Smooth muscle cell (in vitro differentiated cells): ENCODE data around the gene AGER. TPM values are rescaled to one million over a fixed set of nuclear protein-coding genes. Genes with fewer than 3 reads are reported as not detected.

ENCODE experiments used
- DNase-seq: peaks from one replicate; lab custom pipeline; 2025; ENCODE audit not compliant: unreplicated experiment; lab: John Stamatoyannopoulos, UW
- H2AFZ ChIP-seq: fragments of 200-600 bp; sonication (generic); 2 replicates; pipeline ENCODE4 v1.6.0; 2016; ENCODE audit warnings: antibody characterized with exemption, low read depth, mild to moderate bottlenecking
- H3F3A ChIP-seq: fragments of 200-600 bp; sonication (generic); 2 replicates; pipeline ENCODE4 v1.6.0; 2017; ENCODE audit warnings: antibody characterized with exemption, low read depth
- H3K27ac ChIP-seq: fragments of 200-600 bp; sonication (generic); 2 replicates; pipeline ENCODE4 v1.5.1; 2016; ENCODE audit warnings: low read depth, mild to moderate bottlenecking
- H3K27me3 ChIP-seq: fragments of 200-600 bp; sonication (generic); 2 replicates; pipeline ENCODE4 v1.6.1; 2016; ENCODE audit warnings: low read depth, mild to moderate bottlenecking
- H3K36me3 ChIP-seq: fragments of 200-600 bp; sonication (generic); 2 replicates; pipeline ENCODE4 v1.5.1; 2016; ENCODE audit warnings: low read depth
- H3K4me1 ChIP-seq: fragments of 200-600 bp; sonication (generic); 2 replicates; pipeline ENCODE4 v1.5.1; 2016; ENCODE audit warnings: low read depth
- H3K4me2 ChIP-seq: fragments of 200-600 bp; sonication (generic); 2 replicates; pipeline ENCODE4 v1.6.0; 2016; ENCODE audit warnings: mild to moderate bottlenecking
- H3K4me3 ChIP-seq: fragments of 200-600 bp; sonication (generic); 2 replicates; pipeline ENCODE4 v1.5.1; 2016; ENCODE audit warnings: mild to moderate bottlenecking
- H3K79me2 ChIP-seq: fragments of 200-600 bp; sonication (generic); 2 replicates; pipeline ENCODE4 v1.6.0; 2016; ENCODE audit warnings: low read depth, mild to moderate bottlenecking
- H3K9ac ChIP-seq: fragments of 200-600 bp; sonication (generic); 2 replicates; pipeline ENCODE4 v1.6.0; 2016; ENCODE audit warnings: low read depth
- H3K9me3 ChIP-seq: fragments of 200-600 bp; sonication (generic); replicated peaks from 2 replicates; pipeline ENCODE4 v1.5.1; 2016; ENCODE audit warnings: low read depth
- H4K20me1 ChIP-seq: fragments of 200-600 bp; sonication (generic); 2 replicates; pipeline ENCODE4 v1.6.0; 2016; ENCODE audit warnings: low read depth
- CTCF ChIP-seq: fragments of 200-600 bp; sonication (generic); IDR thresholded peaks from 2 replicates; pipeline ENCODE4 v1.5.1; 2017; ENCODE audit warnings: borderline replicate concordance, mild to moderate bottlenecking, antibody characterized with exemption; ENCODE audit not compliant: insufficient read depth, poor library complexity, severe bottlenecking
- WGBS: methylation state at CpG from one replicate; pipeline ENCODE4 v1.1.7; 2016; ENCODE audit warnings: low lambda C conversion rate; 5-methylcytosine and 5-hydroxymethylcytosine counted together
- polyA plus RNA-seq: library from polyadenylated mRNA; unstranded; fragments of >200 nt; fragmentation: Nextera tagmentation; extraction: Ambion mirVana; gene quantifications from 2 replicates; pipeline ENCODE4 v1.2.1, GENCODE V29; 2016
- total RNA-seq: library from RNA; depleted of rRNA; stranded (reverse); fragments of >200 nt; gene quantifications from 2 replicates; pipeline ENCODE4 v1.2.3, GENCODE V29; 2014

AGER gene
- total and polyA plus RNA-seq, 2 experiments from 2014 or later: 2.5 to 2.6 TPM

DNA sequence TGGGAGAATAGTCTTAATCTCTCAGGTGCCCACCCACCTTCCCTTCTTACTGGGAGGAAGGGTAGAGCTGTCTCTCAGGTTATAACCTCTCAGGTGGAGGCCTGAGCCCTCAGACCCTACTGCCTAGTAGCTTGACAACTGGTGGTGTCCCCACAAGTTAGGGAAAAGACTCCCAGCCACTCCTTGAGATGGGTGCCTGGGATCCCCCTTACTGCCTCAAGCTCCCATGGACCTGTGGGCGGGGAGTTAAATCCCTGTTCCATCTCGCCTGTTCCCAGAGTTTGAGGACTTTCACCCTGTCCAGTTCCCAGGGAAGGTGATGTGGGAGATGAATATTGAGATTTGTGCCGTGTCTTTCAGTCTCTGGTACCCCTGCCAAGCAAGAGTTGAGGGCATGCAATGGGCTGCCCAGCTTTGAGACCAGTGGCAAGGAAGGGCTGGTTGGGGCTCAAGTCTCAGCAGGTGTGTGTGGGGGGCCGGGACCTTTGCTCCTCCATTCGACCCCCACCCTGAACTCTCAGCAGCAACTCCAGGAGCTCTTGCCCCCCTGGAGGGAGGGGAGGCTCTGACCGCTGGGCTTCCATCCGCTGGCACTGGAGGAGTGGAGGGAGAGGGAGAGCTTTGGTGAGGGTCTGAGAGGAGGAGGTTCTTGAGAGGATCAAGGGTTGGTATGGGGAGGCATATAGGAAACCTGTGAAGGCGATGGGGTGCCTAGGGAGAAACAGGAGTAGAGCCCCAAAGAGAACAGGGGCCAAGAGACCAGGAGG, 7.0 kb upstream of the AGER start:
- Histone ChIP-seq H3K4me2 (peak overlapping the region; percentile 96), H4K20me1 (no peaks in the 10 kb centered on the region), H3K9me3 (no peaks in the 10 kb centered on the region), H3K27ac (peak overlapping the region; percentile 96), H3K27me3 (no peaks in the 10 kb centered on the region), H3K9ac (peak overlapping the region; percentile 92), H3K4me3 (peak overlapping the region; percentile 86), H2AFZ (no peak overlapping the region), H3K4me1 (peaks cover 40% of the 10 kb centered on the region), H3K79me2 (peaks cover 17% of the 10 kb centered on the region), H3F3A (peaks cover 37% of the 10 kb centered on the region), H3K36me3 (no peaks in the 10 kb centered on the region)
- 90% methylated on average over 8 of the region's 8 CpGs for WGBS
- no peak for TF ChIP-seq CTCF
- DNase-seq: no peak

DNA sequence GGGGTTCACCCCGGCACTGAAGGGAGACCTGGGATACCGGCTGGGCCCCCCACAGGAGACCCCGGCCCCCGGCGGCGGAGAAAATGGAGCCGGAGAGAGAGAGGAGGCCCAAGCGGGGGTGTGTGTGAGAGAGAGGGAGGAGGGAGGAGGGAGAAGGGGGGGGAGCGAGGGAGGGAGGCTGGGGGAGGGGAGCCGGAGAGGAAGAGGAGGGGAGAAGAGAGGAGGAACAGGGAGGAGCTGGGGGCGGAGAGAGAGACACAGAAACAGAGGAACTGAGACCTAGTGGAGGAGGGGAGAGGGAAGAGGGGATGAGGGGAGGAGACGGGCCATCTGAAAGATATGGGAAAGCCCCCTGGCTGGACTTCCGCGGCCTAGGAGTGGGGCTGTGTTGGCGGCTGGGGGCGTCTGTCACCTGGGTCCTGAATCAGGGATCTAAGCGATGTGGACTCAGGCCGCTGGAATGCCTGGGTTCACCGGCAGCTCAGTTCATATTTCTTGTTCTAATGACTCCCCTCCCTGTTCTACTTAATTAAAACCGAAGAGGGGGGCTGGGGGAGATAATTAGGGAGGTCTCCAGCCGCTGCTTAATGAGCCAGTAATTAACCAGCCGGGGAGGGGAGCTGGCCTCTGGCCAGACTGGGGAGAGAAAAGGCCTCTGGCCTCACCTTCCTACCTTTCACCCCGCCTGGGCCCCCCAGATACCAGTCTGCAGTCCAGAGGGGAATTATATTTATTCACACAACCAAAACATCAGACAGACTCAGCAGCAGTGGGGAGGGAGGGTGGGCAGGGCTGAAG, 6.2 kb upstream of the AGER start, which contains the start of gene PBX2:
Gene PBX2 (minus strand): TSS at position 149 of the 798 bp plus-strand sequence. CDS start 287 bp downstream, outside the sequence.
- no peaks in the 10 kb centered on the region for H4K20me1 ChIP-seq
- TF ChIP-seq CTCF: no peak
- peak within 1 kb of the TSS; percentile 92 for H3K9ac ChIP-seq
- H3K36me3 ChIP-seq: no peaks in the 10 kb centered on the region
- DNase-seq: peak; percentile 63
- peak within 1 kb of the TSS; percentile 86 for H3K4me3 ChIP-seq
- no peaks in the 10 kb centered on the region for H3K27me3 ChIP-seq
- peaks cover 43% of the 10 kb centered on the region for H3K4me1 ChIP-seq
- H3F3A ChIP-seq: peaks cover 37% of the 10 kb centered on the region
- no peak within 1 kb of the TSS for H2AFZ ChIP-seq
- 8% methylated on average over 12 of the region's 23 CpGs for WGBS
- H3K4me2 ChIP-seq: peak within 1 kb of the TSS; percentile 96
- H3K9me3 ChIP-seq: no peaks in the 10 kb centered on the region
- H3K27ac ChIP-seq: peak within 1 kb of the TSS; percentile 96
- peaks cover 17% of the 10 kb centered on the region for H3K79me2 ChIP-seq

GRCh38 chr6:32189742-32190053, 5.6 kb upstream of the AGER start:
- WGBS: 10% methylated on average over 5 of the region's 23 CpGs
- H3K9me3 ChIP-seq: no peaks in the 10 kb centered on the region
- peaks cover 17% of the 10 kb centered on the region for H3K79me2 ChIP-seq
- H2AFZ ChIP-seq: no peak overlapping the region
- H3K4me1 ChIP-seq: peaks cover 40% of the 10 kb centered on the region
- peak overlapping the region; percentile 96 for H3K4me2 ChIP-seq
- peak overlapping the region; percentile 86 for H3K4me3 ChIP-seq
- no peak for TF ChIP-seq CTCF
- no peak for DNase-seq
- H3F3A ChIP-seq: peaks cover 32% of the 10 kb centered on the region
- H3K27ac ChIP-seq: peak overlapping the region; percentile 96
- H3K36me3 ChIP-seq: no peaks in the 10 kb centered on the region
- H4K20me1 ChIP-seq: no peaks in the 10 kb centered on the region
- H3K9ac ChIP-seq: peak overlapping the region; percentile 92
- H3K27me3 ChIP-seq: no peaks in the 10 kb centered on the region
